ENCODE data around the gene TRIM16. TPM values are rescaled to one million over a fixed set of nuclear protein-coding genes. Genes with fewer than 3 reads are reported as not detected.
"Not testable (repeated sequence)": the region's sequence is repeated elsewhere in the genome, so short reads cannot be mapped to it uniquely, and the experiment has no call there.

Gene TRIM16
- total RNA-seq (48.7 TPM), polyA plus RNA-seq (ENCODE audit: insufficient read depth in 1 of 8, insufficient read length in 8 of 8, low replicate concordance in 1 of 8) (10 to 100 TPM; 38.9 to 57.1 (median 46.0) TPM)
- long read RNA-seq, donor 1, partial matches to known transcripts, result 0 of 1 reads
- long read RNA-seq, donor 1, other reads (novel, unspliced or antisense), result 0 of 1 reads
- long read RNA-seq, donor 2, result 0 reads
- long read RNA-seq, donor 3, partial matches to known transcripts, result 9 of 10 reads
- long read RNA-seq, donor 3, other reads (novel, unspliced or antisense), result 0 of 10 reads
- long read RNA-seq, donor 4, partial matches to known transcripts, result 0 of 1 reads
- long read RNA-seq, donor 4, other reads (novel, unspliced or antisense), result 0 of 1 reads
- long read RNA-seq, donor 5, partial matches to known transcripts, result 11 of 13 reads
- long read RNA-seq, donor 5, other reads (novel, unspliced or antisense), result 0 of 13 reads
- long read RNA-seq, donor 6, partial matches to known transcripts, result 9 of 14 reads
- long read RNA-seq, donor 6, other reads (novel, unspliced or antisense), result 0 of 14 reads
- long read RNA-seq, donor 7, partial matches to known transcripts, result 10 of 11 reads
- long read RNA-seq, donor 7, other reads (novel, unspliced or antisense), result 0 of 11 reads
- long read RNA-seq, donor 8, partial matches to known transcripts, result 7 of 9 reads
- long read RNA-seq, donor 8, other reads (novel, unspliced or antisense), result 0 of 9 reads
- long read RNA-seq, donor 9, partial matches to known transcripts, result 0 of 1 reads
- long read RNA-seq, donor 9, other reads (novel, unspliced or antisense), result 0 of 1 reads
- long read RNA-seq, donor 10, partial matches to known transcripts, result 11 of 14 reads
- long read RNA-seq, donor 10, other reads (novel, unspliced or antisense), result 0 of 14 reads
- long read RNA-seq, donor 11, partial matches to known transcripts, result 0 of 1 reads
- long read RNA-seq, donor 11, other reads (novel, unspliced or antisense), result 0 of 1 reads

GRCh38 chr17:15683824-15684478, at the start of gene TRIM16:
Gene TRIM16 (minus strand): TSS chr17:15684311. CDS start chr17:15651609, 32,702 bp downstream.
- 0% methylated on average over 1 of the region's 35 CpGs for WGBS (ENCODE audit: insufficient coverage)

GRCh38 chr17:15733174-15733789, 49.2 kb upstream of the TRIM16 start:
- not testable (repeated sequence) for DNase-seq
- no CpG with 5 or more reads among the region's 10 CpGs for WGBS (ENCODE audit: insufficient coverage)

More at GRCh38 chr17:15683824-15684478, at the start of gene TRIM16:
- peak within 1 kb of the TSS; percentile 63 for H3K4me3 ChIP-seq (ENCODE audit: low read length)
- DNase-seq, result peak; percentile 85
- not testable (repeated sequence) for H3K27me3 ChIP-seq (ENCODE audit: control insufficient read depth, insufficient read depth, low read length); H3K36me3 ChIP-seq (ENCODE audit: control insufficient read depth, insufficient read depth, low read length); H3K9me3 ChIP-seq (replicated peaks; ENCODE audit: control insufficient read depth, low read depth, low read length); H3K4me1 ChIP-seq (ENCODE audit: control insufficient read depth, insufficient read depth, low read length); H3K27ac ChIP-seq (ENCODE audit: low read length)

GRCh38 chr17:15731900-15732299, 47.8 kb upstream of the TRIM16 start, which contains the start of gene TBC1D26:
Gene TBC1D26 (plus strand): TSS chr17:15732283. CDS start chr17:15735349, 3,066 bp downstream.
- not testable (repeated sequence) for H3K4me1 ChIP-seq (ENCODE audit: control insufficient read depth, insufficient read depth, low read length); H3K9me3 ChIP-seq (replicated peaks; ENCODE audit: control insufficient read depth, low read depth, low read length); H3K36me3 ChIP-seq (ENCODE audit: control insufficient read depth, insufficient read depth, low read length); H3K27ac ChIP-seq (ENCODE audit: low read length); H3K27me3 ChIP-seq (ENCODE audit: control insufficient read depth, insufficient read depth, low read length); H3K4me3 ChIP-seq (ENCODE audit: low read length); DNase-seq
- WGBS (ENCODE audit: insufficient coverage), result 100% methylated on average over 2 of the region's 10 CpGs

More at GRCh38 chr17:15733174-15733789, 49.2 kb upstream of the TRIM16 start:
- not testable (repeated sequence) for H3K4me3 ChIP-seq (ENCODE audit: low read length); H3K27me3 ChIP-seq (ENCODE audit: control insufficient read depth, insufficient read depth, low read length); H3K4me1 ChIP-seq (ENCODE audit: control insufficient read depth, insufficient read depth, low read length); H3K27ac ChIP-seq (ENCODE audit: low read length); H3K9me3 ChIP-seq (replicated peaks; ENCODE audit: control insufficient read depth, low read depth, low read length); H3K36me3 ChIP-seq (ENCODE audit: control insufficient read depth, insufficient read depth, low read length)

DNA sequence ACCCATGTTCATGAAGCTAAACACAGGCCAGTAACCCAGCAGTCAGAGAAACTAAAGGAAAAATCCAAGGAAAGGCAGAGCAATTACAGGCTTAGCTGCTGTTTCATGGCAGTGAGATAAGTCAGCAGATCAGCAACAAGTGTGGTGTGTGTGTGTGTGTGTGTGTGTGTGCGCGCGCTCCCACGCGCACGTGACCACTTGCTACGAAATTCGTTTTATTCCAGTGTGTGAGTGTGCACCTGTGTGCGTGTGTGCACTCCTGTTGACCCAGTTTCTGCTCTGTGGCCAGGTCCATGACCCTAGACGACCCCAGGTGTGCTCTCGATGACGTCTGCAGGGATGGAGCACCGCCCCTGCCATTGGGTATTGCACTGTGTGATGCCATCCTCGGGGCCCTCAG, 46.4 kb upstream of the TRIM16 start:
- WGBS (ENCODE audit: insufficient coverage), result no CpG with 5 or more reads among the region's 14 CpGs
- H3K36me3 ChIP-seq (ENCODE audit: control insufficient read depth, insufficient read depth, low read length); H3K27me3 ChIP-seq (ENCODE audit: control insufficient read depth, insufficient read depth, low read length); H3K4me3 ChIP-seq (ENCODE audit: low read length); H3K27ac ChIP-seq (ENCODE audit: low read length); DNase-seq; H3K9me3 ChIP-seq (replicated peaks; ENCODE audit: control insufficient read depth, low read depth, low read length); H3K4me1 ChIP-seq (ENCODE audit: control insufficient read depth, insufficient read depth, low read length): not testable (repeated sequence)

DNA sequence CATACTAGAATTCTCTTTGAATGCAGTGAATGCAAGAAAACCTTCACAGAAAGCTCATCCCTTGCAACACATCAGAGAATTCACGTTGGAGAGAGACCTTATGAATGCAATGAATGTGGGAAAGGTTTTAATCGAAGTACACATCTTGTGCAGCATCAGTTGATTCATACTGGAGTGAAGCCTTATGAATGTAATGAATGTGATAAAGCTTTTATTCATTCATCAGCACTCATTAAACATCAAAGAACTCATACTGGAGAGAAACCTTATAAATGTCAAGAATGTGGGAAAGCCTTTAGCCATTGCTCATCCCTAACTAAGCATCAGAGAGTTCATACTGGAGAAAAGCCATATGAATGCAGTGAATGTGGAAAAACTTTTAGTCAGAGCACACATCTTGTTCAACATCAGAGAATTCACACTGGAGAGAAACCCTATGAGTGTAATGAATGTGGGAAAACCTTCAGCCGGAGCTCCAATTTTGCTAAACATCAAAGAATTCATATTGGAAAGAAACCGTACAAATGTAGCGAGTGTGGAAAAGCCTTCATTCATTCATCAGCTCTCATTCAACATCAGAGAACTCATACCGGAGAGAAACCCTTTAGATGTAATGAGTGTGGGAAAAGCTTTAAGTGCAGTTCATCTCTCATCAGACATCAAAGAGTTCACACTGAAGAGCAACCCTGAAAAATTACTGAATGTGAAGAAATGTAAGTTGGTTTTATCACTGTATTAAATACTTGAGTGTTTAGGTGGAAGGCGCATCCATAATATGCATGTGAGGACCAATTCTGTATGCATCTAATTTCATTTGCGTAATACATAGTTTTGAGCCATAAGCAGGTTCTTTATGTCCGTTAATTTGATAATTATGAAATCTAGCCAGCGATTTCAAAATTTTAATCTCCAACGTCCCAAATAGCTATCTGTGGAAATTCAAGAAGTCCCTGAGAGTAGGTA, 32.8 kb upstream of the TRIM16 start:
- H3K4me1 ChIP-seq (ENCODE audit: control insufficient read depth, insufficient read depth, low read length); H3K27ac ChIP-seq (ENCODE audit: low read length); H3K4me3 ChIP-seq (ENCODE audit: low read length); H3K36me3 ChIP-seq (ENCODE audit: control insufficient read depth, insufficient read depth, low read length); H3K27me3 ChIP-seq (ENCODE audit: control insufficient read depth, insufficient read depth, low read length); DNase-seq: not testable (repeated sequence)
- 100% methylated on average over 1 of the region's 11 CpGs for WGBS (ENCODE audit: insufficient coverage)
- peaks cover 26% of the 10 kb centered on the region for H3K9me3 ChIP-seq (replicated peaks; ENCODE audit: control insufficient read depth, low read depth, low read length)

GRCh38 chr17:15708879-15709278, 24.8 kb upstream of the TRIM16 start:
- H3K9me3 ChIP-seq (replicated peaks; ENCODE audit: control insufficient read depth, low read depth, low read length), result peaks cover 28% of the 10 kb centered on the region
- not testable (repeated sequence) for H3K4me1 ChIP-seq (ENCODE audit: control insufficient read depth, insufficient read depth, low read length); DNase-seq; H3K4me3 ChIP-seq (ENCODE audit: low read length); H3K27ac ChIP-seq (ENCODE audit: low read length); H3K27me3 ChIP-seq (ENCODE audit: control insufficient read depth, insufficient read depth, low read length)
- WGBS (ENCODE audit: insufficient coverage), result no CpG with 5 or more reads among the region's 3 CpGs
- H3K36me3 ChIP-seq (ENCODE audit: control insufficient read depth, insufficient read depth, low read length), result peaks cover 23% of the 10 kb centered on the region

- not testable (repeated sequence) for H3K4me3 ChIP-seq (ENCODE audit: low read length); DNase-seq; H3K4me1 ChIP-seq (ENCODE audit: control insufficient read depth, insufficient read depth, low read length); H3K27me3 ChIP-seq (ENCODE audit: control insufficient read depth, insufficient read depth, low read length); H3K27ac ChIP-seq (ENCODE audit: low read length)
- 98% methylated on average over 21 of the region's 32 CpGs for WGBS (ENCODE audit: insufficient coverage)
- H3K9me3 ChIP-seq (replicated peaks; ENCODE audit: control insufficient read depth, low read depth, low read length), result peaks cover 17% of the 10 kb centered on the region
- peaks cover 24% of the 10 kb centered on the region for H3K36me3 ChIP-seq (ENCODE audit: control insufficient read depth, insufficient read depth, low read length)
Observed at GRCh38 chr17:15704813-15705212, 20.7 kb upstream of the TRIM16 start.

DNA sequence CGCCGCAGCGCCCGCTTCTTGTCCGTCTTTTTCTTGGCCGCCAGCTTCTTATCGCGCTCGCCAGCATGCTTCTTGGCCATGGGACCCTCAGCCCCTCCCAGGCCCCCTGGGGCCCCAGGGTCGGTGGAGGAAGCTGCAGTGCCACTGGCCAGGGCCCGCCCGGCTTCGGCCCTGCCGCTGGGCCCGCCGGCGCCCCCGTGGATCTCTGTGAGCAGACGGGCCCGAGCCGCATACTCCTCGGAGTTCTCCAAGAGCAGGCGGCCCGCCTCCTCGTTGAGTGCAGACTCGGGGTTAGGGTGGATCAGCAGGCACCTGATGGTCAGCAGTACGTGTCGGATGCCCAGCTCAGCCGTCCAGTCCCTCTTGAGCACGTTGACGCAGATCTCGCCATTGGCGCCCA, 20.1 kb upstream of the TRIM16 start:
- WGBS (ENCODE audit: insufficient coverage), result 100% methylated on average over 17 of the region's 33 CpGs
- H3K4me3 ChIP-seq (ENCODE audit: low read length); H3K27me3 ChIP-seq (ENCODE audit: control insufficient read depth, insufficient read depth, low read length); H3K4me1 ChIP-seq (ENCODE audit: control insufficient read depth, insufficient read depth, low read length); H3K27ac ChIP-seq (ENCODE audit: low read length); DNase-seq: not testable (repeated sequence)
- peaks cover 24% of the 10 kb centered on the region for H3K36me3 ChIP-seq (ENCODE audit: control insufficient read depth, insufficient read depth, low read length)
- H3K9me3 ChIP-seq (replicated peaks; ENCODE audit: control insufficient read depth, low read depth, low read length), result peaks cover 17% of the 10 kb centered on the region

GRCh38 chr17:15699937-15700336, 15.8 kb upstream of the TRIM16 start:
- H3K9me3 ChIP-seq (replicated peaks; ENCODE audit: control insufficient read depth, low read depth, low read length); DNase-seq; H3K27me3 ChIP-seq (ENCODE audit: control insufficient read depth, insufficient read depth, low read length); H3K36me3 ChIP-seq (ENCODE audit: control insufficient read depth, insufficient read depth, low read length); H3K4me1 ChIP-seq (ENCODE audit: control insufficient read depth, insufficient read depth, low read length): not testable (repeated sequence)
- Histone ChIP-seq H3K27ac (ENCODE audit: low read length) (peak overlapping the region; percentile 71), H3K4me3 (ENCODE audit: low read length) (peak overlapping the region; percentile 58)
- no CpG with 5 or more reads among the region's 21 CpGs for WGBS (ENCODE audit: insufficient coverage)

Measured in muscle of leg (tissue), 16 donors.